ENCODE data around the gene CREB5.

Gene CREB5

DNA sequence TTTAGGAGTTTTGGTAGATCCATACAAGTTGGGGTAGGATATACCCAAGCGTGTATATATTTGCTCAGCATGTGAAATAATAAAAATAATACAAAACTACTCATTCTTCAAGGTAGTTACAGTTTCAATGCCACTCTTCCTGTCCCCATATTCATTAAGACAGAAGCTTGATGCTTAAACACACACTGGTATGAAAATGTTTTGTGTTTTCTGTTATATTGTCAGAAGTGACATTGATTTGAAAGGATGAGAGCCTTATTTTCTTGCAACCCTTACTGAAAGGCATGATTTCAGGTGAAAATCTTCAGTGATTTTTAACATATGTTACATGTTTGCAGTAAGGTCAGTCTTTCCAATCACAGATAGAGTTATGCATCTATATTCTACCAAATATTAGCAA, 312.2 kb downstream of the CREB5 start:
- no peak for DNase-seq

DNA sequence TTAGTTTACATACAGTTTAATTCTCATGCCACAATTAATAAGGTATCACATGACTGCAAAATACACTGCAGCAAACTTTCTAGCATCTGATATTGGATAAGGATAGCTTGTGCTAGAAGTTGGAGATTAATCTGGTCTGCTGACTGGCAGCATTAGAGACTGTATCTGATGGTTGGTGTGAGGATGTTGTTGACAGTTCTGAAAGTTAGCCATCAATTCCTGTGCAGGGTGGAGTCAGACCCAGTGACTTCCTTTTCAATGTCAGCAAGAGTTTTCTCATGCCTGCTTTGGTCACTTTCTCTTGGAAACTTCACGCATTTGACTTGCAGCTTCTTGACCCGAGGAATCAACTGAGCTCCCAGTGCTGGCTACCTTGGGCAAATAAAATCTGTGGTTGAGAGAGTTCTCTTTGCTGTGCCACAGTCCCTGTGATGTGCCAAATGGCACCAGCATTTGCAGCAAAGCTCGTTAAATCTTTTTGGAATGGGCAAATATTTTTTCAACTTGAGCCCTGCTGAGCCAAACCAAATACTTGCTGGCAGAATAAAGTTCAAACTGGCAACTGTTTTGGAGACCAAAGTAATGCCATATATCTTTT, 312.8 kb downstream of the CREB5 start:
- no peak for DNase-seq

DNA sequence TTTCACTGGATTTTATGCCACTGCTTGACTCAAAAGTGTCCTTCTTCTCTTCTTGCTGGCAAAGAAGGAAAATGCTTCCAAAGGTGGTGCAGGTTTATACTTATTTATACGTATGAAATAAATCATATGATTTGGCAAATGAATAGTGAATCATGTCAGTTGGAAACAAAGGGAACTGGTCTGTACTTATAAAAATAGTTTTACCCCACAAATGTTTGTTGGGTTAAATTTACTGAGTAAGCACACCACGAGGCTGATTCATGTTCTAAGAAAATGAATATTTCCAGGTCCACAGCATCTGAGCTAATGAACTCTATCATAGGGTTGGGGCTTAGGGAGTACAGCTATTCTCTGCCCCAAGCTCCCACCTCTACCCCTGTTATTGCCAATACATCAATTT, 313.6 kb downstream of the CREB5 start:
- no peak for DNase-seq

DNA sequence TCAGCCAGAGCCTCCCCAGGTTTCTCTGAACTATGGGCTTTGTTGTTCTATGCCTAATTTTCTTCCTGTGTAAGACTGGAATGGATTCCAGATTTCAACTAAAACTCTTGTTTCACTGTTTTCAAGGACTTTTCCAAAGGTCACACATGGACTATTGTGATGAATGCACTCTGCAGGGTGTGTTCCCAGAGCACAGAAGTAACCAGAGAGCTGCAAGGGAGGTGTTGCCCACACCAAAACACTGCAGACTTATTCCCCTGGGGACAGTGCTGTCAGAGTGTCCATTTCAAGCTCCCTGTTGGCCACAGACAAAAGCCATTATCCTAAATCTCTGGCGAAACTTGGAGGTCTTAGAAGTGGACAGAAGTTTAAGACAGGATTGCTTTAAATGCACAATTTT, 314.2 kb downstream of the CREB5 start:
- no peak for DNase-seq

DNA sequence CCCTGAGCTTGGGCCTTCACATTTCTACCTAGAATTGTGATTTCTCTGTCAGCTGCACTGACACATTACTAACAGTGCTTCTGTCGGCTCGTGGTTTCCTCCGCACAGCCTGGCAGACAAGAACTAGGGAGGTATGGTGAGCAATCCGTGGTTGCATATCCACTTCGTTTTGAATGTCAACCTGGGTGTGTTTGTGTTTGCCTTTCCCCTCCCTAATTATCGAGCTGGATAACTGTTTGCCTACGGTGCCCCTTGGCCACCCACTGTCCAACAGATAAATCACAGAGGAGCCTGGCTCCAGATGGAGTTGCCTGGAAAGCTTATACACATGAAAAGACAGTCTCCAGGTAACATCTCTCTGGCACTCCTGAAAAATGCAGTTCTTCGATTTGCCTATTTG, 317.0 kb downstream of the CREB5 start:
- DNase-seq = no peak

DNA sequence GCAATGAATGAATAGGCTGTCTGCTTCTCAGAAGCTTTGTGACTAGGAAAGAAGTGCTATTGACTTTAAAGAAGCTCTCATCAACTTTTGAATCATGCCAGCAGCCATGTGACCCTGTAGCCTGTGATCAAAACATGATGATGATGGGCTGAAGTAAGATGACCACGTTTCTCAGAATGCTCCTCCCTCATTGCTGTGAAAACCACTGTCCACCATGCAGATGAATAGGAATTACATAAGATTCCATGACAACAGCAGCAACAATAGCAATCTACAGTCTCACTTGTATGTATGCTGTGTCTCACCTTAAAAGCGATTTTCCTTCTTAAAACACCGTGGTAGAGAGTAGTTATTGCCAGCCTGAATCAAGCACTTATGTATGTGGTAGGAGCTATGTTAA, 317.4 kb downstream of the CREB5 start:
- DNase-seq = no peak

DNA sequence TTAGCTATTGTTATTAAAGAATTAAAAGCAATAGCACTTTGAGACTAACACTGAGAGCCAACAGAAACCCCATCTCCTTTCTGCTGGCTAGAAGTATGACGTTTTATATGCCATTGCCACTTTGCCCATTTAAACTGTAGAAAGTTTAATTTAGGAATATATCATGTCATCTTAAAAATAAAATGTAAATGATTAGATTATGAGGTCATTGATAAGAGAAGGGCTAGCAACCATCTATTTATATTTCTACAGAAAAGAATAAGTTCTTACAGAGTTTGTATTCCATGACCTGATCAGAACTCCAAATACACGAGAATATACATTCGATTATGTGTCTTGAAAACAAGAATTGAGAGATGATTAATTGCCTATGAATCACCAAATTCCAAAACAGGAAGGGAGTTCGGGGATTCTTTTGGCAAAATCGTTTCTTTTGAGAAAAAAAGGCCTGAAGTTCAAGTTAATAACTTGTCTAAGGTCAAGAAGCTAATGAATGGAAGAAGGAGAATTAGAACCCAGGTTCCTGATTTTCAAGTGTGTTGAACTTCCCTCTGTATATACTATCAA, 318.9 kb downstream of the CREB5 start:
- DNase-seq = no peak

DNA sequence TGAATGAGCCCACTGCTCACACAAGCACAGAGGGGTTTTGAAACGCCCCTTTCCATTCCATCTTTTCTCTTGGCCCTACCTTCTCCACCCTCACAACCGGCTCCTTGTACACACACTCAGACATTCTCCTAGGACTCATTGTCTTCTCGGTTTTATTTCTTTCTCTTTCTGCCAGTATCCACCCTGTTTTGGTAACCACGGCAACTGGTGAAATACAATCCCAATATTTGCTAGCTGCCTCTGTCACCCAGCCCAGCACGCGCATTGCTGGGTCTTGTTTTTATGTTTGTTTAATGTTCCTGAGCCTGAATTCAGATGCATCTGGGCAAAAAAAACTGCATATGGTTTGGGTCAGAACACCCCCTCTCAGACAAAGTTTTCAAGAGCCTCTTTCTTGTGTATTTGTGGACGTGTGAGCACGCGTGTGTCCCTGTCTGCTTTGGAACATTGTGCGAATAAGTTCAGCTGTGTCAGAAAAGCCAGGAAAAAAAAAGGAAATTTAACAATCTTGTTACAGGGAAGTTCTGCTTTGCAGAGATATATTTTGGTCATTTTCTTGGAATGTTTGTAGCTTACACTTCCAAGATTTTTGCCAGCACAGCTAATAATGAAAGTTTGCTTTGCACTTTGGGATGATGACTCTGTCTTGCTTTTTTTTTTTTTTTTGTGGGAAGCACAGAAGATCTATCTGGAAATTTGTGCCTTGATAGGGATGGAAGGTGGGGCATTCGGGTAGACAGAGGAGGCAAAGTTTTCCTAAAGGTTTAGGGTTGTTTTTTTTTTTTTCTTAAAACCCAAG, 320.0 kb downstream of the CREB5 start:
- DNase-seq = no peak

DNA sequence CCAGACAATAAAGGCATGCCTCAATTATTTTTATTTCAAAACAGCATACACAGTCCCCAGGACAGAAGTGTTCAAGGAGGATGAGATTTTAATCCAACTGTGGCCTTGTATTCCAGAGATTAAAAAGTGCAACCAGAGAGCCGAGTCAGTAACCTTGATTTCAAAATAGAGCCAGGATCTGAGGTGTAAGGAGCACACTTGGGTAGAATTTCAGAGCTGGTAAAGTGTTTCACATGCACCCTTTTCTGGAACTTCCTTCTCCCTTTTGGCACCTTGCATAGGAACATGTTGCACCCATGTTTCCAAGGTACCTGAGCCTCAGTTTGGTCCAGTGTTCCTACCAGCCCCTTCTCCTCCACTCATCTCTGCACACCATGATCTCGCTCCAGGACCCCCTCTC, 320.7 kb downstream of the CREB5 start:
- DNase-seq = no peak

DNA sequence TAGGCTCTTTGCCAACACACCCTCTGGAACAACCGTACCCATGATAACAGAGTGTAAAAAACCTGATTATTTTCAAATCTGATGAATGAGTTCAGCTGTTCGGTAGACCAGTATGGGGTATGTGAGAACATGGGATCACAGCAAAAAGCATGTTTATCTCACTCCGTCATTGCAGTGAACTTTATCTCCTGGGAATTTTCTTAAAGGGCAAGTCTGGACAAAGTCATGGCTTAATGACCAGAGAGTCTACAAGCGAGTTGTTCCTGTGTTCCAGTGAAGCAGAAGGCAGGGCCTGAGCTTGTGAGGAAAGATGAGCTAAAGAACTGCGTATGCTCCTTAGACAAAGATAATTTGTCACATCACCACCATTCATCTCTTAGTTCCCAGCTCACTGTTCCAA, 326.1 kb downstream of the CREB5 start:
- DNase-seq = no peak

DNA sequence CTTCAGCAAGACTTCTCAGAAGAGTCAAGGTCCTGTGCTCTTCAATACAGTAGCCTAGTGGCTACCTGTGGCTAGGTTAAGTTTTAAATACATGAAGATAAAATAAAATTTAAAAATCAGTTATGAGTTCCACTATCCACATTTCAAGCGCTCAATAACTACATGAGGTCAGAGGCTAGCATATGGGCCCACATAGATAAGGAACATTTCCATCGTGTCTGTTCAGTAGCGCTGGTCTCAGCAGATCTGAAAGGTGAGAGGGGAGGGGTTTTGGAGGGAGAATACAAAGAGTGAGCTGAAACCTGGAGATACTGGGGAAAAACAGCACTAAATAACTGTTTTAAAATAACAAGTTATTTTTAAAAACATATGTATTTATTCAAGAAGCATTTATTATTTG, 326.8 kb downstream of the CREB5 start:
- DNase-seq = no peak

DNA sequence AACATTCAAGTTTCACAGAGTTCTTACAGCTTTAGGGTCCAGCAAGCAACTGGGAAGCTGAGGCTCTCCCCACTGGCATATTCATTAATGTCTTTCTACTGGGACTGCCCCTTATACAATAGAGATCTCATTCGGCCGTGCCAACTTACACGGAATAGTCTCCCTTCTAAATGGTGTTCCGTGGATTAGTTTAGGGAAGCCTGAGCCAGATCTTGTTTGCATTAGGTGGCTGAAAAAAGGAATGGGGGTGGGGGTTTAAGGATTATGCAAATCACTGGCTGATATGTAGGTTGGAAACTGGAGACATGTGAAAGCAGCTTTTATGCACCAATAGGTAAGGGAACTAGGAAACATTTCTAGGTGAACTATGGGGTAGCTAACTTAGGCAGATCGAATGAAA, 327.5 kb downstream of the CREB5 start:
- DNase-seq = no peak

DNA sequence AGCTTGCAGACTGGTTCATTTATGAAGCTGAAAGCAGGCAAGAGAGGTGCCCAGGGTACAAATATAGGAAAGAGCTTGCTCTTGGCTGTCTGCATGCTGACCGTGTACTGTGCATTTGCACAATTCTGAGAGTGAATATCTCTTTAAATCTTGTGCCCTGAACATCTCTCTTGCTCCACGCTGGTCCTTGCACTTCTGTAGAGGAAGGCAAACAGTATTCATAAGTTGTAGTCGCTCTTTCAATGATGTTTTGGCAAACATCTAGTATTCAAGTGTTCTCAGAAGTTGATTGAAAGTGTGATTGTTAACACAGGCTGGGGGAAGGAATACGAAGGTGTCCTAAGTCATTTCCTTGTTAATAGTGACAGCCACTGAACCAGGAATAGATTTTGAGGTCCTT, 332.6 kb downstream of the CREB5 start:
- DNase-seq = no peak

DNA sequence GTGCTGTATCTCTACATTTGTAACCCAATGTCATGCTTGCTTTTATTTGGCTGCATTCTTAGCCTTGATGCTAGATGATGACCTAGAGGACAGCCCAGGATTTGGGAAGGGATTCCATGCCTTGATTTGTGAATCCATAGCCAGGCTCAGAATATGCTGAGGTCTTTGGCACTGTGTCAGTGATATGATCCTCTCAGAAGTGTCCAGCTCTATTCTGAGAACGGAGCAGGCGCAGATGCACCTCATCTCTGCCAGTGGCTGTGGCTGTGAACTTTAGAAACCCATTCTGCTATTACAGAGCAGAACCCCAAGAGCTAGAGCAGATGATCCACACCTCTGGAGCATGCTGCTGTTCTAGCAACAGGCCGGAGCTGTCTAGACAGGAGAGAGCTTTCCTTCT, 333.0 kb downstream of the CREB5 start:
- DNase-seq = no peak

DNA sequence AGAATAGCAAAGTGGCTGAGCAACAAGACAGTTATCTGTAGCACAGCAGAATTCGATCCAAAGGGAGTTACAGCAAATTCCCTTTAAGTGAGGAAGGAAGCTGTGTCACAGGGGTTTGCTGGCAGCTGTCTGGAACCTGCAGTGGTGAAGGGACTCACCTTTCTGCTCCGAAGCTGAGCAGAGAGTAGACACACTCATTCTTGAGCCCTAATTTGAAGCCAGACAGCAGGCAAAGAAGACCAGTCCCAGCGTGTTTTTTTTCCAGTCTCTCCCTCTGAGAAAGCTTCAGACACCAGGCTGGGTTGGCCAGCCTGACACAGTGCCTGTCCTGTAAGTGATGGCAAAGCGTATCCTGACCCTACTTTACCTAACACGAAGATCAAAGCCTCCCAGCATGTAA, 335.1 kb downstream of the CREB5 start:
- no peak for DNase-seq

DNA sequence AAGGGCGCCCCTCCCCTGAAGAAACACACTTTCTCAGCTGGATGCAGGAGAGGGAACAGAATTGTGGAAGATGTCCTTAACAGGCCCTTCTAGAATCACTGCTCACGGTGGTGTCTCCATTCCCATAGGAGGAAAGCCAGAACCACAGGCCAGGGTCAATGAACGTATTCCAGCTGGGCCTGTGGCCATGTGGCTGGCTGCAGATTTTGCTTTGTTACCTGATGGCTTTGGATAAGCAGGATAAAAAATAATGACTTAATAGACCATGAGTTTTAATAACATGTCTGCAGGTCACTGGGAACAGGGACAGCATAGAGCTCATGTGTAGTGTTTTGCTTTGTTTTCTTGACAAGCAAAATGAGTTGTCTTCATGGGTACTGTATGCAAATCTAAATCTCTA, 335.5 kb downstream of the CREB5 start:
- DNase-seq = no peak

DNA sequence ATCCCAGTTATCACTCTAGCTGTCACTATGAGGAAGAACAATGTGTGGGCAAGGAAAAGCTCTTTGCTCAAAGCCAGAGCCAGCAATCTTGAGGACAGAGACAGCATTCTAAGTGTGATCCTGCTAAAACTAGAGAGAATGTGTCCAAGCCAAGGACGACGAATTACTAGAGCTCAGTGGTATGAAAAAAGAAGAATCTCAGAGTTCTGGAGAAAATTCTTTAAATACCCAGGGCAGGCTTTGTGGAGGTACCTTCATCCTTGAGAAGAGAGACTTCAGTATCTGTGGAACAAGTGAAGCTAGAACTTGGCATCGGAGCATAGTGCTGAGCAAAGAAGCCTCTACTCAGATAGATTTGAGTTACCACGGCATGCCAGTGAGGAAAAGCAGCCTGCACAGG, 336.0 kb downstream of the CREB5 start:
- DNase-seq = no peak

DNA sequence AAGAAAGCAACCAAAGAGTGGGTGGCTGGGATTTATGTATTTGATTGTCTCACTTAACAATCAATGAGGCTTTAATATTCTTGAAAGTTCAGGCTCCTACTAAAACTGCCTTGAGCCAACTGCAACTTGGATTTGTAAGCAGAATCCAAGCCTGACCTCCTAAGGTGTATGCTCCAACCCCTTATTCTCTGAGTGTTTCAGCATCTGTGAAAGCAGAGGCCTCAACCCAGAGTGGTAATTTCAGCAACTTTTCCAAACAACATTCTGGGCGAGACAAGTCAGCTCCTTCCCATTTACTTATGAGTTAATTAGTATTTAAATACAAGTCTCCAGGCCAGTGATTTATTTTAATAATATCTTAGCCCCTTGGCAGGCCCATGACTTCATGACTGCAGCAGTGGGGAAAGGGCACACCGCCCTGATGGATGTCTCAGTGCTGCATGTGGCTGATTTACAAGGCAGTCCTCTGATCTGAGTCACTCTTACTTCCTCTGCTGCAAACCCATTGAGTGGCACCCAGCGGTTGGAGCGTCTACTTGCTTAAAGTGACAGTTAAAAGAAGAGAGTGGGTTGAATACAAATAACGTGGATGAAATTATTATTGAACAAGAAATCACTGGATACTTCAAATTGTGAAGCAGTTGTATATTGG, 336.7 kb downstream of the CREB5 start:
- DNase-seq = no peak

DNA sequence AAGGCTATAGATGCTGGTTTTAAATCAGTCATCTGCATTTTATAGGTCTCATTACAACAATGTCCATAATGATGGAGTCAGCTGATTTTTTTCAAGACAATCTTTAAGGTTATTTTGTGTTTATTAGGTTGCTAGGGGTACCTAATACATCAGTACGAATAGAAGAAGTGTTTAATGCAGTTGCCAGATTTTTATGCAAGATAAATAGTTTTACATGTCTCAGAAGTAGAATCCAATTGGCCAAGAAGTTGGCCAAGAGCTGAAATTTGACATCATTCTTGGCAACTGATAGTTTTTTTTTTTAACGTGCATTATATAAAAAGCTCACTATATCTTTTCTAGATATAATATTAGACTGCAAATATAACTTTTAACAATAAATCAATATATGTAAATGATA, 337.3 kb downstream of the CREB5 start:
- no peak for DNase-seq

DNA sequence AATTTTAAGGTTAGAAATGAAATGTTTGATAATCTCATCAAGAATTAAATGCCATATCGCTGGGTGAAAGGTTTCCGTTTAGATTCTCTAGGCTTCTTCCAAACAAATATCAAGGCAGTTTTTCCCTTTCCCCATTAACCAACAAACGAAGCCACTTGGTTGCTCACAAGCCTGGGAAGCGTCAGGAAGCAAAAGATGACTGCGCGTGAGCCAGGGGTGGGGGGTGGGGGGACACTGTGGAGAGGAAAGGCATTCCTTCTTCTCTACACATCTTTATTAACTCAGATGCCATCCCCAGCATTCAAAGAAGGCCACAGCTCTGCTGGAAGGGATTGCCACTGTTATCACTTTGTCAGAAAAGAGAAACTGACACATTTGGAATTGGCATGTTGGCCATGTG, 338.7 kb downstream of the CREB5 start:
- no peak for DNase-seq

DNA sequence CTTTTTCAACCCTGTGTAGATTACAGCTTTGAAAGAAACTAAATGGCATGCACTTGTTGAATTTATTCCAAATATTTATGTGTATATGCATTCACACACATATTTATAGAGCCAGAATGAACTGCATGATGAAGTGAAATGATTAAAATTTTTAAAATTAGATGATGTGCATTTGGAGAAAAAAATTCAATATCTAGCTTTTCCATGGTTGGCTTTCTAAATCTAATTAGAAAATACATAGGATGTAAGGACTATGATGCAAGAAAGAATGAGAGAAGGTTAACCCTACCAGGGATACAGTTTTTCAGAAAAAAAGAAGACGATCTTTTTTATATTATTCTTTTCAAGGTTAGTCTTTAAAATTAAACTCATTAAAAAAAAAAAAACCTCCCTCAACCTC, 341.3 kb downstream of the CREB5 start:
- DNase-seq = no peak

DNA sequence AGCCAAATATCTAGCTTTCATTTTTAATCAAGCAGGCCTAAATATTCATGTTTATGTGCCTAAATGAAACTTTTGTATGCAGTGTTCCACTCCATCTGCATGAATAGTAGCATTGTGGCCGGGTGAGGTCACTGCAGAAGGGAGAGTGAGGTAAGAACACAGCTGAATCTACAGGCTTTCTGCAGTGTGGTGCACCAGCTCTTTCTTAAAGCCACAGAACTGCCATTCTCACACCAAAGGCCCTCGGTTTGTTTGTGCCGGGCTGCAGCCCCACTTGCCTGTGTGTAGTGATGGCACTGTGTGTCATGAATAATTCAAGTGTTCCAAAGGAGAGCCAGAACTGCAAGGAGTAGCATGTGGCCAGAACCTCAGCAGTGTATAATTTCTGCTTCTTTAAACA, 341.7 kb downstream of the CREB5 start:
- peak; percentile 21 for DNase-seq

DNA sequence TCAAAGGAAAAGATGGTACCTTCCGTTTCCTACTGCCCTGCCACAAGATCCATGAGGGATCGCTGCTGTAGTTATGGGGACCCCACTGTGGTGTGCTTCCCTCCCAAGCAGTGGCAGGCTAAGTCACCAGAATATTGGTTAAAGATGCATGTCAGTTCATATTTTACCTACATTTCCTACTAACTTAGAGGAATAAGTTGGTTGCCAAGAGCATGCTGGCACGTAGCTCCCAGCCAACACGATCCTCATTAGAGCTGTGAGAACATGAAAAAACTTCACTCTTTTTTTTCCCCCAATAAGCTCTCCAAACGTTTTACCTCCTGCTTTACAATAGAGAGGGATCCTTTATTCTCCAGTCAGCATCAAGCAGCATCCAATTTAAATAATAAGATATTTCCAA, 342.1 kb downstream of the CREB5 start:
- no peak for DNase-seq

DNA sequence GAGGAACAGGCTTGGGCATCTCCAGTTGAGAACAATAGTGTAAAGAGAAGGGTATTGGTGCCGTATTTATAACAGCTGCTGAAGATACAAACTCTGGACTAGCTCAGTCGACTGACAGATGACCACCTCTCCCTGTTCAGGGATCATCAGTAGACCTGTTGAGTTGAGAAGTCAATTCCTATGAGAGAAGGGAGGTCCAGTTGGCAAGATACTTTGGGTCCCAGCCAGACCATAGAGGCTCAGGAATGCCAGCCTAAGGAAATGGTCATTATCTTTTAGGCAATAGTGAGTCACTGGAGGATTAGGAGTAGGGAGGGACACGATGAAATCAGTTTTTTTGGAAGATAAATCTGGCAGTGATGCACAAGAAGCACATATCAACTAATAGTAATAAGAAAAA, 342.9 kb downstream of the CREB5 start:
- DNase-seq = no peak

All from retina (tissue), 1 donor.